ENCODE data around the gene CEMIP.

Gene CEMIP

GRCh38 chr15:80890341-80891005 is 111.3 kb downstream of the CEMIP start:
- TF ChIP-seq, protein P1, sequence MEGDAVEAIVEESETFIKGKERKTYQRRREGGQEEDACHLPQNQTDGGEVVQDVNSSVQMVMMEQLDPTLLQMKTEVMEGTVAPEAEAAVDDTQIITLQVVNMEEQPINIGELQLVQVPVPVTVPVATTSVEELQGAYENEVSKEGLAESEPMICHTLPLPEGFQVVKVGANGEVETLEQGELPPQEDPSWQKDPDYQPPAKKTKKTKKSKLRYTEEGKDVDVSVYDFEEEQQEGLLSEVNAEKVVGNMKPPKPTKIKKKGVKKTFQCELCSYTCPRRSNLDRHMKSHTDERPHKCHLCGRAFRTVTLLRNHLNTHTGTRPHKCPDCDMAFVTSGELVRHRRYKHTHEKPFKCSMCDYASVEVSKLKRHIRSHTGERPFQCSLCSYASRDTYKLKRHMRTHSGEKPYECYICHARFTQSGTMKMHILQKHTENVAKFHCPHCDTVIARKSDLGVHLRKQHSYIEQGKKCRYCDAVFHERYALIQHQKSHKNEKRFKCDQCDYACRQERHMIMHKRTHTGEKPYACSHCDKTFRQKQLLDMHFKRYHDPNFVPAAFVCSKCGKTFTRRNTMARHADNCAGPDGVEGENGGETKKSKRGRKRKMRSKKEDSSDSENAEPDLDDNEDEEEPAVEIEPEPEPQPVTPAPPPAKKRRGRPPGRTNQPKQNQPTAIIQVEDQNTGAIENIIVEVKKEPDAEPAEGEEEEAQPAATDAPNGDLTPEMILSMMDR (conservative IDR thresholded peaks at IDR 0.05; ENCODE audit: low read length), result no peak
- peak; percentile 46 for DNase-seq (ENCODE audit: low read depth)
- no peak overlapping the region for H3K4me3 ChIP-seq (ENCODE audit: low read length)

GRCh38 chr15:80891006-80891405 is 111.8 kb downstream of the CEMIP start:
- DNase-seq (ENCODE audit: low read depth), result peak; percentile 66
- TF ChIP-seq, protein P1 (conservative IDR thresholded peaks at IDR 0.05; ENCODE audit: low read length), result no peak
- H3K4me3 ChIP-seq (ENCODE audit: low read length), result no peak overlapping the region

DNA sequence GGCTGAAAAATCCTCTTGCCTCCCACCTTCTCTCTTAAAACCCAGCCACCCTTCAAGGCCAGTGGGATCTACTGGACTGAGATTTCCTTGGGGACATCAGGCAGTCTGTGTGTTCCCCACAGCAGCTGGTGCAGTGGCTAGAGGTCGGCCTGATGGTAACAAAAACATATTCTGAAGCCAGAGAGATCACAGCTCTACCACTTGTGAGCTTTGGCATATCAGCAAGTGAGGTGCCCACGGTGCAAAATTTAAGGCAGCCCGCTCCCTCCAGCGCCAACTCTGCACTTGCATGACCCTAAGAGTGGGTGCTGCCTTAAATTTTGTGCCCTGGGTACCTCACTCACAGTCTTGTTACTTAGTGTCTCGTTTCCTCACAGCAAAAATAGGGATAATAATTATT is 113.2 kb downstream of the CEMIP start:
- H3K4me3 ChIP-seq (ENCODE audit: low read length), result no peak overlapping the region
- no peak for DNase-seq (ENCODE audit: low read depth)
- TF ChIP-seq, protein P1 (conservative IDR thresholded peaks at IDR 0.05; ENCODE audit: low read length), result no peak

- no peak overlapping the region for H3K4me3 ChIP-seq (ENCODE audit: low read length)
- peak; percentile 81 for DNase-seq (ENCODE audit: low read depth)
- TF ChIP-seq, protein P1 (conservative IDR thresholded peaks at IDR 0.05; ENCODE audit: low read length), result no peak
These were observed 114.6 kb downstream of the CEMIP start for GRCh38 chr15:80893777-80894176.

- H3K4me3 ChIP-seq (ENCODE audit: low read length), result no peak overlapping the region
- no peak for DNase-seq (ENCODE audit: low read depth)
- TF ChIP-seq, protein P1 (conservative IDR thresholded peaks at IDR 0.05; ENCODE audit: low read length), result no peak
These were observed 115.9 kb downstream of the CEMIP start for GRCh38 chr15:80895091-80895490.

GRCh38 chr15:80895965-80896364 is 116.8 kb downstream of the CEMIP start:
- TF ChIP-seq, protein P1 (conservative IDR thresholded peaks at IDR 0.05; ENCODE audit: low read length), result no peak
- DNase-seq (ENCODE audit: low read depth), result no peak
- no peak overlapping the region for H3K4me3 ChIP-seq (ENCODE audit: low read length)

GRCh38 chr15:80898040-80898439 is 118.9 kb downstream of the CEMIP start:
- DNase-seq (ENCODE audit: low read depth), result peak; percentile 62
- TF ChIP-seq, protein P1 (conservative IDR thresholded peaks at IDR 0.05; ENCODE audit: low read length), result no peak
- H3K4me3 ChIP-seq (ENCODE audit: low read length), result no peak overlapping the region
